ENCODE results near the gene HMMR.
"Not testable (repeated sequence)": the region's sequence is repeated elsewhere in the genome, so short reads cannot be mapped to it uniquely, and the experiment has no call there.

Gene HMMR

GRCh38 chr5:163532171-163533084 lies 72.0 kb downstream of the HMMR start:
- no peak overlapping the region for H3K27ac ChIP-seq
- no peak for TF ChIP-seq CTCF (conservative IDR thresholded peaks at IDR 0.05)

GRCh38 chr5:163533223-163533622 lies 72.8 kb downstream of the HMMR start:
- no peak overlapping the region for H3K27ac ChIP-seq
- TF ChIP-seq CTCF (conservative IDR thresholded peaks at IDR 0.05), result no peak

- TF ChIP-seq CTCF (conservative IDR thresholded peaks at IDR 0.05), result no peak
- H3K27ac ChIP-seq, result no peak overlapping the region
Observed at GRCh38 chr5:163534492-163535094, 74.2 kb downstream of the HMMR start.

- no peak for TF ChIP-seq CTCF (conservative IDR thresholded peaks at IDR 0.05)
- H3K27ac ChIP-seq, result no peak overlapping the region
Observed at GRCh38 chr5:163535290-163535689, 74.9 kb downstream of the HMMR start.

- not testable (repeated sequence) for H3K27ac ChIP-seq
Observed at GRCh38 chr5:163536442-163536841, 76.0 kb downstream of the HMMR start.

GRCh38 chr5:163540696-163541095 lies 80.3 kb downstream of the HMMR start:
- no peak for TF ChIP-seq CTCF (conservative IDR thresholded peaks at IDR 0.05)
- H3K27ac ChIP-seq, result no peak overlapping the region

All from VCaP (cell line).